ENCODE results near the gene PICK1. TPM values are rescaled to one million over a fixed set of nuclear protein-coding genes. Genes with fewer than 3 reads are reported as not detected.

Gene PICK1
- total and polyA plus RNA-seq, 4 donors = 5.8 to 25.8 (median 13.1) TPM

DNA sequence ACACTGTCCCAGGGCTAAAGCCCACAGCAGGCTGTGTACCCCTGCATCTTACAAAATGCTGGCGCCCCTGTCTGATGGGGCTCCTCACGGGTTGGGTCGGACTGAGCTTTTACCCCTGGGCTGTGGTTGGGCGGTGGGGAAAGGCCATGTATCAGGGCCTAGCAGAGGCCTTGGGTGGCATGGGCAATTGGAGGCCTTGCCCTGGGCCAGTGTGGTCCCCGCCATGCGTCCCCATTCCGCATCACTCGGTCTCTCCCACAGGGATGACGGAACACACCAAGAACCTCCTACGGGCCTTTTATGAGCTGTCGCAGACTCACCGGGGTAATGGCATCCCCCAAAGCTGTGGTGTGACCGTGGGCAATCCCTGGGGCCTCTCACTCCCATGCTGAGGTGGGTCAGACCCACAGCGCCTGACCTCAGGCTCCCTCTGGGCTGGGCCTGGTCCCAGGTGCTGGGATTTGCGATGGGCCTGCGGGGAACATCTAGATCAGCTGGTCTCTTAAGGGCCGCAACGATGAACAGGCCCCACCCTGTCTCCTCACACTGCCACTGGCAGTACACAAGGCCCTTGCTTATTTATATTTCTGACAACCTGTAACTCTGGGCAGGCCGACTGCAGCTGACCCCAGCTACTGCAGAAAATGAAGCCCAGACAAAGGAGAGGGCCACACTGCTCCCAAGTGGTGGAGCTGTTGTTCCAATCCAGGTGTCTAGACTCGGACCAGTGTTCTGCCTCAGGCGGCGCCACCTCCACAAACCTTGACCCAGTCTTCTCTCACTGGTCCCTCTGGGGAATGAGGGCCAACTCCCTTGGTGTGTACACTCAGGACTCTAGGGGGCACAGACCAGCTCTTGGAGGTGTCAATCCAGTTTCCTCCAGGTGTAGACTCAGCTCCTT is 14.5 kb downstream of the PICK1 start (continued):
- TF ChIP-seq JUND (IDR thresholded peaks at IDR 0.05) (no peak), FOXA2 (IDR thresholded peaks at IDR 0.05) (no peak), FOXA1 (IDR thresholded peaks at IDR 0.05) (no peak), GABPA (IDR thresholded peaks at IDR 0.05 in 1 of 2, conservative IDR thresholded peaks at IDR 0.05 in 1 of 2) (no peak)
- TF ChIP-seq, protein P1, sequence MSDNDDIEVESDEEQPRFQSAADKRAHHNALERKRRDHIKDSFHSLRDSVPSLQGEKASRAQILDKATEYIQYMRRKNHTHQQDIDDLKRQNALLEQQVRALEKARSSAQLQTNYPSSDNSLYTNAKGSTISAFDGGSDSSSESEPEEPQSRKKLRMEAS (IDR thresholded peaks at IDR 0.05) = no peak

- TF ChIP-seq RXRA (IDR thresholded peaks at IDR 0.05) = no peak
- TF ChIP-seq REST (IDR thresholded peaks at IDR 0.05) = no peak
- TF ChIP-seq HNF4G (IDR thresholded peaks at IDR 0.05) = no peak
- no peak for TF ChIP-seq YY1 (IDR thresholded peaks at IDR 0.05)
- TF ChIP-seq, protein P2, sequence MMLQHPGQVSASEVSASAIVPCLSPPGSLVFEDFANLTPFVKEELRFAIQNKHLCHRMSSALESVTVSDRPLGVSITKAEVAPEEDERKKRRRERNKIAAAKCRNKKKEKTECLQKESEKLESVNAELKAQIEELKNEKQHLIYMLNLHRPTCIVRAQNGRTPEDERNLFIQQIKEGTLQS (IDR thresholded peaks at IDR 0.05) = no peak
- TF ChIP-seq EGR1 (IDR thresholded peaks at IDR 0.05; ENCODE audit: low read depth in 2 of 2) = no peak
- no peak for TF ChIP-seq FOXA2 (IDR thresholded peaks at IDR 0.05)
- TF ChIP-seq FOXA1 (IDR thresholded peaks at IDR 0.05) = no peak
- no peak for TF ChIP-seq JUND (IDR thresholded peaks at IDR 0.05)
- TF ChIP-seq RAD21 (IDR thresholded peaks at IDR 0.05) = no peak
- TF ChIP-seq HNF4A (conservative IDR thresholded peaks at IDR 0.05) = no peak
- Histone ChIP-seq H3K36me3 (ENCODE audit: control insufficient read depth in 4 of 4, insufficient read depth in 3 of 4, low read depth in 1 of 4, low read length in 3 of 4) (peaks cover 8 to 35% (median 22%) of the 10 kb centered on the region in 4 donors), H3K9ac (ENCODE audit: low read depth in 1 of 2, low read length in 2 of 2) (no peak overlapping the region), H3K4me3 (ENCODE audit: low read depth in 1 of 3, low read length in 3 of 3) (no peak overlapping the region), H3K27me3 (ENCODE audit: control insufficient read depth in 4 of 4, insufficient read depth in 4 of 4, low read length in 3 of 4) (no peaks in the 10 kb centered on the region), H3K27ac (ENCODE audit: low read depth in 1 of 2, low read length in 2 of 2) (no peak overlapping the region), H3K9me3 (ENCODE audit: control insufficient read depth in 4 of 4, low read length in 3 of 4) (no peaks in the 10 kb centered on the region), H3K4me1 (ENCODE audit: control insufficient read depth in 4 of 4, insufficient read depth in 4 of 4, low read length in 3 of 4) (peaks cover 0 to 10% (median 4%) of the 10 kb centered on the region in 4 donors)
- WGBS = 97% methylated on average over 25 of the region's 25 CpGs
- no peak for DNase-seq (ENCODE audit: low spot score)
Measured at GRCh38 chr22:38072322-38073149, 15.3 kb downstream of the PICK1 start.

All from liver (tissue), 9 donors.